ENCODE results near the gene PDE3B. TPM values are rescaled to one million over a fixed set of nuclear protein-coding genes. Genes with fewer than 3 reads are reported as not detected.
A peak's percentile ranks its signal among the peaks of the same experiment; 100 is the strongest.
"Not testable (repeated sequence)": the region's sequence is repeated elsewhere in the genome, so short reads cannot be mapped to it uniquely, and the experiment has no call there.

The PDE3B gene
- total RNA-seq, 1 donor from 2014 or later: 41.1 TPM

DNA sequence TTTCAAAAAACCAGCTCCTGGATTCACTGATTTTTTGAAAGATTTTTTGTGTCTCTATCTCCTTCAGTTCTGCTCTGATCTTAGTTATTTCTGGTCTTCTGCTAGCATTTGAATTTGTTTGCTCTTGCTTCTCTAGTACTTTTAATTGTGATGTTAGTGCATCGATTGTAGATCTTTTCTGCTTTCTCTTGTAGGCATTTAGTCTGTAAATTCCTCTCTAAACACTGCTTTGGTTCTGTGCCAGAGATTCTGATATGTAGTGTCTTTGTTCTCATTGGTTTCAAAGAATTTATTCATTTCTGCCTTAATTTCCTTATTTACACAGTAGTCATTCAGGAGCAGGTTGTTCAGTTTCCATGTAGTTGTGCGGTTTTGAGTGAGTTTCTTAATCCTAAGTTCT lies 96.9 kb downstream of the PDE3B start:
- not testable (repeated sequence) for DNase-seq (ENCODE audit: low spot score); ATAC-seq

DNA sequence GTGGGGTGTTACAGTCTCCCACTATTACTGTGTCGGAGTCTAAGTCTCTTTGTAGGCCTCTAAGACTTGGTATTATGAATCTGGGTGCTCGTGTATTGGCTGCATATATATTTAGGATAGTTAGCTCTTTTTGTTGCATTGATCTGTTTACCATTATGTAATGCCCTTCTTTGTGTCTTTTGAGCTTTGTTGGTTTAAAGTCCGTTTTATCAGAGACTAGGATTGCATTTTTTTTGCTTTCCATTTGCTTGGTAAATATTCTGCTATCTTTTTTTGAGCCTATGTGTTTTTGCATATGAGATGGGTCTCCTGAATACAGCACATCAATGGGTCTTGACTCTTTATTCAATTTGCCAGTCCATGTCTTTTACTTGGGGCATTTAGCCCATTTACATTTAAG lies 97.6 kb downstream of the PDE3B start:
- ATAC-seq: peak; percentile 51
- DNase-seq (ENCODE audit: low spot score): no peak

DNA sequence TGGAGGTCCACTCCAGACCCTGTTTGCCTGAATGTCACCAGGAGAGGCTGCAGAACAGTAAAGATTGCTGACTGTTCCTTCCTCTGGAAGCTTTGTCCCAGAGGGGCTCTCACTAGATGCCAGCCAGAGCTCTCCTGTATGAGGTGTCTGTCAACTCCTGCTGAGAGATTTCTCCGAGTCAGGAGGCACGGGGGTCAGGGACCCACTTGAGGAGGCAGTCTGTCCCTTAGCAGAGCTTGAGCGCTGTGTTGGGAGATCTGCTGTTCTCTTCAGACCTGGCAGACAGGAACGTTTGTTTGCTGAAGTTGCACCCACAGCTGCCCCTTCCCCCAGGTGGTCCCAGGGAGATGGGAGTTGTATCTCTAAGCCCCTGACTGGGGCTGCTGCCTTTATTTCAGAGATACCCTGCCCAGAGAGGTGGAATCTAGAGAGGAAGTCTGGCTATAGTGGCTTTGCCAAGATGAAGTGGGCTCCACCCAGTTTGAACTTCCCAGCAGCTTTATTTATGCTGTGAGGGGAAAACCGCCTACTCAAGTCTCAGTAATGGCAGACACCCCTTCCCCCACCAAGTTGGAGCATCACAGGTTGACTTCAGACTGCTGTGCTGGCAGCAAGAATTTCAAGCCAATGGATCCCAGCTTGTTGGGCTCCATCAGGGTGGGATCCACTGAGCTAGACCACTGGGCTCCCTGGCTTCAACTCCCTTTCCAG lies 99.4 kb downstream of the PDE3B start:
- ATAC-seq (no peak), DNase-seq (ENCODE audit: low spot score) (no peak)

DNA sequence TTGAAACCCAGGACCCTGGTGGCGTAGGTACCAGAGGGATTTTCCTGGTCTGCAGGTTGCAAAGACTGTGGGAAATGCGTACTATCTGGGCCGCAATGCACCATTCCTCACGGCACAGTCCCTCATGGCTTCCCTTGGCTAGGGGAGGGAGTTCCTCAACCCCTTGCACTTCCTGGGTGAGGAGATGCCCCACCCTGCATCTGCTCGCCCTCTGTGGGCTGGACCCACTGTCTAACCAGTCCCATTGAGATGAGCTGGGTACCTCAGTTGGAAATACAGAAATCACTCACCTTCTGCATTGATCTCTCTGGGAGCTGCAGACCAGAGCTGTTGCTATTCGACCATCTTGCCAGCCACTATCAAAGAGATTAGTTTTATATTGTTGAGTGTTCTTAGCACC lies 100.1 kb downstream of the PDE3B start:
- ATAC-seq; DNase-seq (ENCODE audit: low spot score): not testable (repeated sequence)

DNA sequence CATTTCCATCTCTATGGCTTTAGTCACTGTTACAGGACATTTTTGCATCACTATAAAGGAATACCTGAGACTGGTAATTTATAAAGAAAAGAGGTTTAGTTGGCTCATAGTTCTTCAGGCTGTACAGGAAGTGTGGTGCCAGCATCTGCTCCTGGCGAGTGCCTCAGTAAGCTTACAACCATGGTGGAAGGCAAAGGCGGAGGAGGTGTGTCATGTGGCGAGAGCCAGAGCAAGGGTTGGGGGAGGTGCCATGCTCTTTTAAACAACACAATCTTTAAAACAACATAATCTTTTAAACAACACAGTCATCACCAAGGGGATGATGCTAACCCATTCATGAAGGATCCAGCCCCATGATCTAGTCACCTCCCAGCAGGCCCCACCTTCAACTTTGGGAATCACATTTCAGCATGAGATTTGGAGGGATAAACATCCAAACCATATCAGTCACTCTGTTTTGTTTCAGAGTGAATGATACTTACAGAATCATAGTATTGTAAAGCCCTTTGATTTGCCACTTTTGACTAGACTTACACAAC lies 103.3 kb downstream of the PDE3B start:
- no peak for ATAC-seq
- no peak for DNase-seq (ENCODE audit: low spot score)

DNA sequence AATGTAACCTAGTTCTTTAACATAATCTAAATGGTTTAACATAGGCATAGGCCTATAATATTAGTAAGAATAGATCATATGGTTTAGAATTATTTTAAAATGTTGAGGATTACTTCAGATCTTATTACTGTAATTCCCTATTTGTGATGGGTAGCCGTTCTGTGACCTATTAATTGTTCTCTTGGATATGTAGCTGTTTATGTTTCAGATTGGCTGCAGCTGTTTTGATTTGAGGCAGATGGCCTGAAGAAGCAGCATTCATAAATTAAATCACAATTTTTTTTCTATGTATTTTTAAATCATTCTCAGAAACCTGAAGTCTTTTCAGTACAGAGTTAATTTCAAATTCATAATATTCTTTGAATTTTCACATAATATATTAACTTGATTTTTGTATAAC lies 104.5 kb downstream of the PDE3B start:
- ATAC-seq (no peak), DNase-seq (ENCODE audit: low spot score) (no peak)

DNA sequence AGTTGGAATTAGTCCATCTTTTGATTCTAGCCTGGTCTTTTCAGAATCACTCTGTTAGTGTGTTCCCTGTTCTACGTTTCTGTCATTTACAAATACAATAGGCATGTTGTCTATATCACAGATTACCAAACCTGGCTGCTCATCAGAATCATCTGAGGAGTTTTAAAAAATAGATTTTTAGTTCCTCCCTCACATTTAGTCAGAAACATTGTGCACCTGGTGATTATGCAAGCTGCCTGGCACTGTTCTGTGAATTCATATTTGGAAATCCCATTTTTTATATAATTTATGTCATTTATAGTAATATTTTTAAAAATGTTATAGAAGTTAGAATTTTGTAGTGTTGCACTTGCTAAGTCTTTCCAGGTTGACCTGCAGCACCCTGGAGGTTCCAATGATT lies 107.3 kb downstream of the PDE3B start:
- ATAC-seq (no peak), DNase-seq (ENCODE audit: low spot score) (no peak)

DNA sequence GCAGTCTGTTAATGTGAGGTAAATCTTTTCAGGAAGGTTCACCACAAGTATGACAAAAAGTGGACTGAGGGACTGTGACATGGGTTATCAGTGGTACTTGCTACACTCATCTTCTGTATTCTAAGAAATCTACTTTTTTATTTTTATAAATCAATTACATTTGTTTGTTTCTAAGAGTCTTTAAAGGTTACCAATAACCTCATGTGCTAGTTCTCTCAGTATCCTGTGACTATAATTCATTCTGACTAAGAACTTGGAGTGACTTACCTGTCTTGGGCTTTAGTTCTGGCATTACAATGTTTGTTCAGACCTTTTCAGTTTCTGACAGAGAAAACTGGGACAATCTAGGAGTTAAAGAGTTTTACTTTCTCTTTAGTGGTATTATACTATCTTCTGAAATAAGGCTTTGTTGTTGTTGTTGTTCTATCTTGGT lies 108.4 kb downstream of the PDE3B start:
- DNase-seq (ENCODE audit: low spot score) (no peak), ATAC-seq (peak; percentile 47)

DNA sequence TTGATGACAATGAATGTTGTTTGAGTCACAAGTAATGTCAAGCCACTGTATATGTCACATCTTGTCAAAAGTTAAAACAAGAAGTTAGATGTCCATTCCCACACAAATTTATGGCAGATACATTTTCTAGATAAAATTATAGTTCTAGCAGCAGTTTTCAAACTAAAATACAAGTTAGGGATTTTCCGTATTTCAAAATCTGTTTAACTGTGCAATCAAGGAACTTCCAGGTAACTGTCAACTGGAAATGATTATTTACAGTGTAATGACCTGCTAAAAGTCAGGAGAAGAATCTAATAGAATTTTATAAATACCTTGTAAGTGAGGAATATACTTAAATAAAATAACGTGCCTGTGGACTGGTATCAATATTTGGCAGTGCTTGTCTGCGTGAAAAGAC lies 111.5 kb downstream of the PDE3B start:
- DNase-seq (ENCODE audit: low spot score) (no peak), ATAC-seq (no peak)

DNA sequence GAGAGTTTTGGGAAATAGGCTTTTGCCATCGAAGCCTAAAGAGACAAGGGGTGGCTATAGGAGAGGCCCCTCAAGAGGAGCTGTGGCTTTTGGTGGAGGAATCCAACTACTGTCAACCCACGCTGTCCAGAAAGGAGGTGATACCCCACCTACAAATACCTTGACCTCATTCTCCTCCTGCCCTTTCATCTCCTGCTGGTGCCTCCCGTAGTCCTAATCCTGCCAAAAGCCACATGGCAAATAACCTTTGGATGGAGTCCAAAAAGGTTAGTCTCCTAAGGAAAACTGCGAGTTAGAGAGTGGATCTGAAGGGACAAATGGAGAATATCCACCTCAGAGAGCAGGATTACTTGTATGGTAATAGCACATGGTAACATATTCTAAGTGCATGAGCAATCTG lies 112.7 kb downstream of the PDE3B start:
- DNase-seq (ENCODE audit: low spot score) (no peak), ATAC-seq (peak; percentile 46)

DNA sequence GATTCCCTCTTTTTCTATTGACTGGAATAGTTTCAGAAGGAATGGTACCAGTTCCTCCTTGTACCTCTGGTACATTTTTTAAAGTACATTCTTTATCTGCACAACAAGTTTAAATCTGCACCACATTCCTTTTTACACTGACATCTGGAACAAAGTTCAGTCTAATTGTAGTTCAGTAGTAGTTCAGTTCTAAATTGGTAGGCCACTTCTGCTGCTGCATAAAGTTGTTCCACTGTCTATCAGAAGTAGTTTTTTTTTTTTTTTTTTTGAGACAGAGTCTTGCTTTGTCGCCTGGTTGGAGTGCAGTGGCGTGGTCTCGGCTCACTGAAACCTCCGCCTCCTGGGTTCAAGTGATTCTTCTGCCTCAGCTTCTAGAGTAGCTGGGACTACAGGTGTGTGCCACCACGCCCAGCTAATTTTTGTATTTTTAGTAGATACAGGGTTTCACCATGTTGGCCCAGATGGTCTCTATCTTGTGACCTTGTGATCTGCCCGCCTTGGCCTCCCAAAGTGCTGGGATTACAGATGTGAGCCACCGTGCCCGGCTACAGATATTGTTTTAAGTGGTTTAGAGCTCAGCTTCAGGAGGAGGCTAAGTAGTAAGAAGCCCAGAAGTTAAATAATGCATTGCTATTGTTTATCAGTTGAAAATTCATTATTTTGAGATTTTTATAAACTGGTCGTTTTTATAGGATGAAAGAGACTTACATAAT lies 115.9 kb downstream of the PDE3B start:
- DNase-seq (ENCODE audit: low spot score): not testable (repeated sequence)
- ATAC-seq: peak; percentile 55

DNA sequence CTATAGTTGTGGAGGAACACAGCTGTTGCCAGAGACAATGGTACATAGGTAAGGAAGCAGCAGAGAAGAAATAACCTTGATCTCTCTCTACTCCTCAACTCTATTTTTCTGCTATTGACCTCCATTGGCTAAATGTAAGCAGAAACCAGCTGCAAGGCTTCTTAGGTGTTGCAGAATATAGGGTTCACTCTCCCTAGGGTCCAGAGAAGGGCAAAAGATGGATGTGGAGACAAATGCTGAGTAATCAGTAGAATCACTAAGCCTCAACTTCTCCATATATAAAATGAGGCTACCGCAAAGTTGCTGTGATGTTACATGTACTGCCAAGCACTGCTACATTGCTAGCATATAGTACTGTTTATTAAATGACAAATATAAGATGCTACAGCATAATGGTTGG lies 120.6 kb downstream of the PDE3B start:
- ATAC-seq: no peak
- no peak for DNase-seq (ENCODE audit: low spot score)

DNA sequence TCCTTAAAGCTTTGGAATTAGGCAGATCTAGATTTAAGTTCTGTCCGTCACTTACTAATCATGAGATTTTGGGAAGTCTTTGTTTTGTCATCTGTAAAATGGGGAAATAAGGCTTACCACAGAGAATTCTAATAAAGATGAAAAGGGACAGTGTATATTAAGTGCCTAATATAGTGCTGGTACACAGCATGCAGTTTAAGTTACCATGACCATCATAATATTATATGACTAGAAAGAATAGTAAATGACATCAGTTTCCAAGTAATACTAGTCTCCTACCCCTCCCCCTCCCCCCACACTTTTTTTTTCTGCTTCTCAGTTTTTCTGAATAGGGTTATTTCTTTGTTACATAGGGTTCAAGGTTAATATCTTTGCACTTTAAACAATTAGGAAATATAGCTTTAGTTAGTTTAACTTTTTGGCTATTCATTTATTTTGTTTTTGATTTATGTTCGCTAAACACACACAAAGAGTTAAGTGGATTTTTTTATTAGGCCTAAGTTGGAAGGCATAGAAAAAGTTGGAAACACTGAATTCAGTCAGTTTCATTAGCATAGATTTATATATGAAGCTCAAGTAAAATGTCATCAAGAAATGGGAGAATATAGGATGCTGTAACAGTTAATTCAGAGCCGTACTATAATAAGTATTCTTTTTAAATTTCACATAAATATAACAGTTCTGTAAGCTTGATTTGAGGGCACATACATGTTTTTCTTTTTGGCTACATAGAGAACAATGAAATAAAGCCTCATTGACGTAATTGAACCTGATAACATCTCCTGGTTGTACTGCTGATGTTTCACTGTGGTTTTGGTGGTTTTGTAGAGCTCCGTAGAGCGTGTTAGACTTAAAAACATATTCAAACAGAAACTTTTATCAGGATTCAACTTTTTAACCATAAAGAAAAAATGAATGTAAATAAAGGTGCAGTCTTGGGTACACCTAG lies 121.2 kb downstream of the PDE3B start:
- DNase-seq (ENCODE audit: low spot score): no peak
- ATAC-seq: no peak

DNA sequence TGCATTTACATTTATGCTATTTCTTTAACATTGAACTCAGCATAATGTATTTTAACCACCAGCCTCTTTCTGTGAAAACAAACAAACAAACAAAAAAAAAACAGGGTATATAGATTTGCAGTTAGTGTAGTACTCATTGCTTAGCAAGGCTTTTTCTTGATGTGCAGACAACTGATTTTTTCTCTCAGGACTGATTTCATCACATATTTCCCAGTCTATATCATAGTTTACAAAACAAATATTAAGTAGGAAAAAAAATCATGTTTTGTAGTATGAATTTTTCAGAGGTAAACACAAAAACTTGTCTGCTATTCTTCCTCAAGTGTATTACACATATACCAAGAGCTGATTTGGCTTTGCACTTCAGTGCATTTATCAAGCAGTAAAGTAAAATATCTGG lies 123.0 kb downstream of the PDE3B start:
- ATAC-seq: no peak
- no peak for DNase-seq (ENCODE audit: low spot score)

DNA sequence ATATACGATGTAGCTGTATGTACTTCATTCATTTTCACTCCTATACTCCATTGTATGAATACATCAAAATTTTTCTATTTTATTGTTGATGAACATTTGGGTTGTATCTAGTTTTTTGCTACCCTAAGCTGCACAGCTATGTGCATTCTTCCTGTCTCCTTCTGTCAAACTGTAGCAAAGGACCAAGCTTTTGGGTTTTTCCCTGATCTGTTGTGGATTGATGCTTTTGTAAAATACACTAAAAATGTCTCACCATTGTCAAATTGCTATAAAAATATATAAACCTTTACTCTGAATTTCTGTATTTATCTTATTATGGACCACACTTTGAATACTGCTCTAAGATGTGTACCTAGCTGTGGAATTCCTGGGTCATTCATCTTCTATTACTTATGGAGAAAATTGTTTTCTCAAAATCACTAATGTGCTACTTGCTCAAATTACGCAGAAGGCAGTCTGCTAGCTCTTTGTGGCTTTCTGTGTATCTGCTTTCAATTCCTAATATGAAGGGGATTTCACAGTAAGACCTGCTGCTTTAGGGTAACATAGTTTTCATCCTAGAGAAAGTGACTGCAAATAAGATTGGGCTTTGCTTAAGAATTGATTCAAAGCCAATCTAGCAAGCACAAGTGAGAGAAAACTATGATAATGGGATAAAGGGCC lies 125.1 kb downstream of the PDE3B start:
- ATAC-seq (no peak), DNase-seq (ENCODE audit: low spot score) (no peak)

DNA sequence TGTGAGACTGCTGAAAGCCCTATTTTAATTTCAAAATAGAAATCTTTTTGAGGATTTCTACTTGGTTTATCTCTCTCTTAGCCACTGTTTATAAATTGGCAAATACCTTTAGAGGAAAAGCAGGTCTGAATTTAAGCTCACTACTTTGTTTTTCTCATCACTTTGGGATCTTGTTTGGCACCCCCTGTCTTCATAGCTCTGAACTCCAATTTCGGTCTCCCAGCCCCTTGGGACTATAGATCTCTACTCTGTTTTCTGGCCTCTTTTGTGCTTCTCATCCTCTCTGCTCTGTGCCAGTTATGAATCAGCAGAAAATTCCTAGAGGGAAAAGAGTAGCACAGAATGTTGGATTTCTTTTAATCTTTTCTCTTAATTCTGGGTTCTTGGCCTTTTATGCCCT lies 130.2 kb downstream of the PDE3B start:
- DNase-seq (ENCODE audit: low spot score): no peak
- peak; percentile 33 for ATAC-seq

DNA sequence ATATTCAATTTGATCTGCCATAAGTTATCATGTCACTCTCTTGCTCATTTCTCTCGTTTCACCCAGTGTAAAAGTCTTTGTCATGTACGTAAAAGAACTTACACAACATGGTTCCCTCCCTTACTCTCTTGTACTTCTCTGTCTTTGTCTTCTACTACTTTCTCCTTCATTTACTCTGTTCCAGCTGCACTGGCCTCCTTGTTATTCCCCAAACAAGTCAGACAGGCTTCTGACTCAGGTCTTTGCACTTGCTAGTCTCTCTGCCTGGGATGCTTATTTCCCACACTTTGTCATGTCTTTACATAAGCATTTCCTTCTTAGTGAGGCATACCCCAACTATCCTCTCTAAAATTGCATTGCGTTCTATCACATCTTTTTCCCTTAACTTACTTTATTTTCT lies 131.1 kb downstream of the PDE3B start:
- ATAC-seq (no peak), DNase-seq (ENCODE audit: low spot score) (no peak)

DNA sequence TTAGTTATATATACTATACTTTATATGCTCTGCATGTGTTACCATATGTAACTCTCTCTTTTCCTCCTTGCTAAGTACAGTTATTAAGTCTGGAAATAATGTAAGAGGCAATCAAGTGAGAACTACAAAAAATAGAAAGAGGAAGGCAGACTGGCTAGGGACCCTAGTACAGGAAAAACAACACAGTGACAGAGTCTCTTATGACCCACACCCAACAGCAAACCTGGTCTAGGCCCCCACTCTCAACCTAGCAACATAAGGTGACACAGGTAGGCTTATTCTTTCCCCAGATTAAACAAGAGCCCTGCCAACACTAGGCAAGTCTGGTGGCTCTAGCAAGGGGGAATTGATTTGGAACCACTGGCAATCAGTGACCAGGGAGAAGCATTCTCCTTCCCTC lies 132.3 kb downstream of the PDE3B start:
- DNase-seq (ENCODE audit: low spot score) (no peak), ATAC-seq (peak; percentile 16)

DNA sequence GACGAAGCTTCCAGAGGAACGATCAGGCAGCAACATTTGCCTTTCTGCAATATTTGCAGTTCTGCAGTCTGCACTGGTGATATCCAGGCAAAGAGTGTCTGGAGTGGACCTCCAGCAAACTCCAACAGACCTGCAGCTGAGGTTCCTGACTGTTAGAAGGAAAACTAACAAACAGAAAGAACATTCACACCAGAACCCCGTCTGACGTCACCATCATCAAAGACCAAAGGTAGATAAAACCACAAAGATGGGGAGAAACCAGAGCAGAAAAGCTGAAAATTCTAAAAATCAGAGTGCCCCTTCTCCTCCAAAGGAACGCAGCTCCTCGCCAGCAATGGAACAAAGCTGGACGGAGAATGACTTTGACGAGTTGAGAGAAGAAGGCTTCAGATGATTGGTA lies 134.9 kb downstream of the PDE3B start:
- ATAC-seq; DNase-seq (ENCODE audit: low spot score): not testable (repeated sequence)

DNA sequence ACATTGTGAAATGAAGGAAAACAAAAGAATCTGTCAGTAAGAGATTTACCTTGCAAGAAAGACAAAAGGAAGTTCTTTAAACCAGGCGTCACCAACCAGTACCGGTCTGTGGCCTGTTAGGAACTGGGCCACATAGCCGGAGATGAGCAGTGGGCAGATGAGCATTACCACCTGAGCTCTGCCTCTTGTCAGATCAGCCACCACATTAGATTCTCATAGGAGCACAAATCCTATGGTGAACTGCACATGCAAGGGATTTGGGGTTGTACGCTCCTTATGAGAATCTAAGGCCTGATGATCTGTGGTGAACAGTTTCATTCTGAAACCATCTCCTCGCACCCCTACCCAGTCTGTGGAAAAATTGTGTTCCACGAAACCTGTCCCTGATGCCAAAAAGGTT lies 140.2 kb downstream of the PDE3B start:
- DNase-seq (ENCODE audit: low spot score) (no peak), ATAC-seq (no peak)

DNA sequence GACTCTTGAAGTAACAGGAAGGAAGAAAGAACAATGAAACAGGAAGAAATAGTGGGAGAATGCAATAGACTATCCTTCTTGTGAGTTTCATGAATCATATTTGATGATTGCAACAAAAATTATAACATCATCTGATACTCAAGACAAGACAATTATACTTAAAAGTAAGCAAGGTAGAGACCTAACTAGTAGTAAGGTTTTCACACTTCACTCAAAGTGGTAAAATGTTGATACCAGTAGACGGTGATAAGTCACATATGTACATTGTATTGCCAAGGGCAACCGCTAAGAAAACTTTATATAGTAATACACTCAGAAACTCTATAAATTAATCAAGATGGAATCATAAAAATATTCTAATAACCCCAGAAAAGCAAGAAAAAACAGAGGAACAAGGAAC lies 140.6 kb downstream of the PDE3B start:
- ATAC-seq: no peak
- DNase-seq (ENCODE audit: low spot score): no peak
